ENCODE results near the gene MAPK1.
A peak's percentile ranks its signal among the peaks of the same experiment; 100 is the strongest.
"Not testable (repeated sequence)": the region's sequence is repeated elsewhere in the genome, so short reads cannot be mapped to it uniquely, and the experiment has no call there.

MAPK1 gene

GRCh38 chr22:21754523-21754922 lies 112.9 kb downstream of the MAPK1 start:
- DNase-seq (ENCODE audit: low read depth) = no peak

DNA sequence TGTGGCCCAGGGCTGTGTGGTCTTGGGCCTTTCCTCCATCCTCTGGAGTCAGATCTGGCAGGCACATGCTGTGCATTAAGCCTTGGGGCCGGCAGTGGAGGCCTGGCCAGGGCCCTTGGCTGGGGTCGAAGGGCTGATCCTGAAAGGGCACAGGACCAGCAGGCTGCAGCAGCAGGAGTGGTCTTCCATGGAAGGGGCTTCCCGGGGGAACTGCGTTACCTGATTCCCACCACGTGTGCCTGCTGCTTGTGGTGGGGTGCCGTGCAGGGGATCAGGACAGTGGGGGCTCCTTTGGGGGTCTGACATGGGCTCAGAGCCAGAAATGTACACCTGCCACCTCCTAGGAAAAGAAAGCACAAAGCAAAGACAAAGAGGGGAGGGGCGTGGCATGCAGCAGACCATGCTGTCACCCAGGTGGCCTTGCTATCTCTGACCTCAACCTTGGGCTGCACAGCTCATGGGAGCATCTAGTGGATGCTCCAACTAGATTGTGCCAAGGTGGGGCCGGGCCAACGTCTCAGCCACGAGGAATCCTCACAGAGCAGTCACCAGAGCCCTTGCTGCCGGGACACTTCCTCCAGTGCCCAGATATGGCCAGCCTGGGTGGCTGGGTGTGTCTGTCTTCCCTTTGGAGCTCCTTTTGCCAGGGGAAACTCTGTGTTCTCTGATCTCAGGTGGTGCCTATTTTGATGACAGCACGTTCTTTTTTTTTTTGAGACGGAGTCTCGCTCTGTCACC lies 113.9 kb downstream of the MAPK1 start:
- no peak for DNase-seq (ENCODE audit: low read depth)

GRCh38 chr22:21752276-21752675 lies 115.2 kb downstream of the MAPK1 start:
- DNase-seq (ENCODE audit: low read depth) = no peak

DNA sequence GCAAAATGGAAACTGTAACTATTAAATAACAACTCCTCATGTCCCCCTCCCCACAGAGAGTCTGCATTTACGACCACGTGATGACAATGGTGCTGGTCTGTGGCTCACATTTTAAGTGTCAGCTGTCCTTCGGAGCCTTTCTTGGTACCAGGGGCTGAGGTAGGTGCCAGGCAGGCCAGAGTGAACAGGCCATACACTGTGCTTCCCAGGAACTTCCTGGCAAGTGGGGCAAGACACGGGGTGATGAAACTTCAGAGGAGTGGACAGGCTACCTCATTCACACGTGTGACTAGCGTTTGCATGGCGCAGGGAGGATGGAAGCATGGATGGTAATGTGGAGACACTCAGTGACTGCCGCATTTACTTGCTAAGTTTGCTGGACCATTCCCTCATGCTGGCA lies 121.5 kb downstream of the MAPK1 start:
- DNase-seq (ENCODE audit: low read depth) = no peak

GRCh38 chr22:21744917-21745316 lies 122.5 kb downstream of the MAPK1 start:
- not testable (repeated sequence) for DNase-seq (ENCODE audit: low read depth)

GRCh38 chr22:21741790-21742189 lies 125.7 kb downstream of the MAPK1 start:
- no peak for DNase-seq (ENCODE audit: low read depth)

- no peak for DNase-seq (ENCODE audit: low read depth)
Observed at GRCh38 chr22:21741059-21741458, 126.4 kb downstream of the MAPK1 start.

DNA sequence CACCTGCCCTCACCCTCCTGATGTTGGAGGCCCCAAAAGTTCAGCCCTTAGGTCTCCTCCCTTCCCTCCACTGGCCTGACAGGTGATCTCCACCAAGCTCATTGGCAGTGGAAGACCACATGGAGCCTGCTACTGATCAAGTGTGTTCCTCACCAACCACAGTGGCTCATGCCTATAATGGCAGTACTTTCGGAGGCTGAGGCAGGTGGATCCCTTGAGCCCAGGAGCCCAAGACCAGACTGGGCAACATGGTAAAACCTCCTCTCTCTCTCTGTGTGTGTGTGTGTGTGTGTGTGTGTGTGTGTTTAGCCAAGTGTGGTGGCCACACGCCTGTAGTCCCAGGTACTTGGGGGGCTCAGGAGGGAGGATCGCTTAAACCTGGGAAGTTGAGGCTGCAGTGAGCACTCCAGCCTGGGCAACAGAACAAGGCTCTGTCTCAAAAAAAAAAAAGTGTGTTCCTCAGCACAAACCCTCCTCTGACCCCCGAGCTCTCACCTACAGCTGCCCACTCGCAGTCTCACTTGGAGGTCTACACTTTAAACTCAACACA lies 127.5 kb downstream of the MAPK1 start:
- DNase-seq (ENCODE audit: low read depth) = no peak

GRCh38 chr22:21738966-21739365 lies 128.5 kb downstream of the MAPK1 start:
- DNase-seq (ENCODE audit: low read depth) = no peak

DNA sequence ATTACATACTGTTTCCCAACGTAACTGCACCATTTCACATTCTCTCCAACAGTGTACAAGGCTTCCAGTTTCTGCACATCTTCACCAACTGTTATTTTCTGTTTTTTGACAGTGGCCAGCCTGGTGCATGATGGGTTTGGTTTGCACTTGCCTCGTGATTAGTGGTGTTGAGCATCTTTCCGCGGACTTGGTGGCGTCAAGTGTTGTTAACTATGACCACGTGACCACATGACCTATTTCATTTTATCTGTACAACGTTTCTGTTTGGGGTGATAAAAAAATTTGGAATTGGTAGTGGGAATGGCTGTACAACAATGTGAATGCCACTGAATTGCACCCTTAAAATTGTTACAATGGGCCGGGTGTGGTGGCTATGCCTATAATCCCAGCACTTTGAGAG lies 129.4 kb downstream of the MAPK1 start:
- DNase-seq (ENCODE audit: low read depth) = no peak

- no peak for DNase-seq (ENCODE audit: low read depth)
Observed at GRCh38 chr22:21736948-21737347, 130.5 kb downstream of the MAPK1 start.

DNA sequence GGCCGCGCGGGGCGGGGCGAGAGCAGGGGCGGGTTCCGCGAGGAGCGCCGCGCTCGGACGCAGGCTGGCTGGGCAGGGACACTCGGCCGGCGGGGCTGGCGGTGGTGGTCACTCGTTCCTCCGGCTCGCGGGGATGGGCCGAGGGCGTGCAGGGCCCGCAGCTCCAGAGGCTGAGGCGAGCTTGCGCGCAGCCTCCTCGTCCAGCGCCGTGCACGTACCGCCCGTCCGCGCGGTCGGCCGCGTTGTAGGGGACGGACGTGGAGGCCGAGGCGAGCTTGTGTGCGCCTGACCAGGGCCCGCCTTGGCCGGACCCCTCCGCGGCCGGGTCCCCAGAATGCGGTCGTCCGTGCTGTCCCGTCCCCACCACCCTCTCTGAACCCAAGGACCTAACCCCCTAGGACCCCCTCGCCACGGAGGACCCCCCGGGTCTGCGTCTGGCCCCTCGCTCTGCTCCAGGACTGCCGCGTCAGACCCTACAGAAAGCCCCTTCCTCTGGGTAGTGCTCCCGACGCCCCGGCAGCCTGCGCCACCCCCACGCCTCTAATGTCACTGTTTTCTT lies 131.3 kb downstream of the MAPK1 start:
- DNase-seq (ENCODE audit: low read depth) = no peak

DNA sequence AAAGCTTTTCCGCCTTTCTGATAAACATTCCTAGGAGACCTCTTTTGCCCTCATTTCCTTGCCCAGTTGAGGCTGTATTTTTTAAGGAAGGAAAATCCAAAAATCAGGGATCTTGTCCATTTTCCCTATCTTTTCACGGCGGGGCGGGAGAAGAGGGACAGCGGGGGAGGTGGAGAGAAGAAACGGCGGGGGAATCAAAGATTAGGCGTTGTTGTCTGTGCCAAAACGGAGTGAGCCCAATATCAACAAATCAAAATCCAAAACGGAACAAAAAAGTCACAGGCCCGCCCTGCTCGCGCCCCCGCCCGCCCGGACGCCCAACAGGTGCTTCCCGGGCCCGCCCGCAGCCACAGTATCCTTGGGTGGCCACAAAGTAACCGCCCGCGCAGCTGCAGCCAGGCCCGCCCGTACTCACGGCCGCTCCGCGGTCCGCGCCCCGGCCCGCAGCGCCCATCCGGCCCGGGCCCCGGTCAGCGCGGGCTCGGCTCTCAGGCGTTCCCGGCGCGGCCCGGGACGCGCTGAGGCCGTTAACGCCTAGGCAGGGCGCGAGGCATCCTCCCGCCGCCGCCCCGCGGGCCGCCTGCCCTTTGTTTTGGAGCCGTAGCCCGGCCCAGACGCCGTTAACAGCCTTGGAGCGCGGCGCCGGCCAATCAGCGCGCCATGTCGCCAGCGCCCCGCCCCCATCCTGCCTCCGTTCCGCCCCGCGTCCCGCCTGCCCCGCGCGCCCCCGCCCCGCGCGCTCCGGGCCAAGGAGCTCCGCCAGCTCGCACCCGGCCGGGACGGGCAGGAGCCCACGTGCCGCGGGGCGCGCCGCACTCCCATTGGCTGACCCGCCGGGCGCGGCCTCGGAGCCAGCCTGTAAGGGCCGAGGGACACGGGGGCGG lies 132.0 kb downstream of the MAPK1 start, which contains the start of gene YPEL1:
TSS of gene YPEL1 (minus strand) at position 595 of the 884 bp plus-strand sequence. CDS start 25,050 bp downstream, outside the sequence.
- DNase-seq (ENCODE audit: low read depth) = peak; percentile 51

DNA sequence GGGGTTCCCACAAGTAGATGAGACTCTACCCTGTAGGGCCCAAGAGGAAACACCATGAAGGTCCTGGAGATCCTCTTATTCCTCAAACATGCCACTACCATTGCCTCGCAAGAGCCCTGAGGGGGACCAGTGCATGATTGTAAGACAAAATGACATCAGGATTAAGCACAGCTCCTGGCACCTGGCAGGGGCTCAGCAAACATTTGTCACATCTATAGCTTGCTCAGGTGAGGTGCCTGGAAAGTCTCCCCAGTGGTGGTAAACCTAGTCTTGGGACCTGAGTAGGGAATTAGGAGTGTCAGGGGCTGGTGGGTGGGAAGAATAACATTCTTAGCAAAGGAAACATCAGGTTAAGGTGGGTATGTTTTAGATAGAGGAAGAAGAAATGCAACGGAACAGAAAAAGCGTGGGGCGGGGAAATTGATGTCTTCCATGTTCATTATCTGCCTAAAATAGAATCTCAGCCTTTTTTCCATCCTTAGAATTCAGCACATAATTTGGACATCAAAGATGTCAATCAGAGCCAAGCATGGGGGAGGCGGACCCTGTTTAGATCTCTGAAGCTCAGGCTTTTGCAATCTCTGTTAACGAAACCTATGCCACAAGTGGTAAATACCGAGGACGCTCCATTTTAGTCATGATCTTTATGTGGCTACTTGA lies 132.8 kb downstream of the MAPK1 start:
- DNase-seq (ENCODE audit: low read depth) = no peak

- no peak for DNase-seq (ENCODE audit: low read depth)
Observed at GRCh38 chr22:21731503-21731902, 135.9 kb downstream of the MAPK1 start.

GRCh38 chr22:21730535-21731308 lies 136.7 kb downstream of the MAPK1 start:
- no peak for DNase-seq (ENCODE audit: low read depth)

- not testable (repeated sequence) for DNase-seq (ENCODE audit: low read depth)
Observed at GRCh38 chr22:21729184-21729583, 138.3 kb downstream of the MAPK1 start.

DNA sequence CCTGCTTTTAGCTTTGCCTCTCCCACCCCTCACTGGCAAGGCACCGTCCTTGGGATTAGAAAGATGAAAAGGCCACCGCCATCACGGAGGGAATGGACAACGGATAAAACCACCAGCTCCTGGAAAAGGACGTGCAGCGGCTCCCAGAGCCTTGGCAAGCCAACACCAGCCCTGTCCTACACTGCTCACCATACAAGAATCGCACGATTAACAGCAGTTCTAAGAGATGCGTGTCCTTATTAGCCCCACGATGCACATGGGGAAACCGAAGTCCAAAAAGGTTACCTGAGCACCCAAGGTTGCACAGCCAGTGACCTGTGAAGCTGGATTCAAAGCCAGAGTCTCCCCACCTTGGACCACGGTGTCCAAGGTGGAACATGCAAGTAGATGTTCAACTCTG lies 139.2 kb downstream of the MAPK1 start:
- DNase-seq (ENCODE audit: low read depth) = no peak

DNA sequence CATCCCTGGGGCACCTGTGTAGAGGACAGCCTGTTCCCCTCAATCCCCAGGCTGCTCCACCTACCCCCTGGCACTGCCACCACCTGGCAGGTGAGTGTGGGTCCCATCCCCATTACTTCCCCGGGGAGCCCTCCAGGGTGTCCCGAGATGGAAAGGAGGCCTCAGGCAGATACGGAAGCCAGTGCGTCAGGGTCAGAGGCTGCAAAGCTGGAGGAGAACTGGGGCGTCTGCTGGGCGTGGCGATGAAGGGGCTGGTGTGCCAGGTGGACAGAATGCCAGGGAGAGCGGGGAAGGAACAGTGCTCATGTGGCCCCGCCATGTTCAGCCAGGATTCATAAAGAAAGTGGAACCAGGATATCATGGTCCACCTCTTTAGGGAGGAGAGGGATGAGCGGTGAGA lies 139.7 kb downstream of the MAPK1 start:
- no peak for DNase-seq (ENCODE audit: low read depth)

GRCh38 chr22:21727159-21727558 lies 140.3 kb downstream of the MAPK1 start:
- DNase-seq (ENCODE audit: low read depth) = no peak

GRCh38 chr22:21726650-21727049 lies 140.8 kb downstream of the MAPK1 start:
- no peak for DNase-seq (ENCODE audit: low read depth)

Data from non-pigmented ciliary epithelial cell (primary cell).